GM12864 (cell line): ENCODE results near the gene CCNF.
A peak's percentile ranks its signal among the peaks of the same experiment; 100 is the strongest.

Experiments
- DNase-seq: peaks from one replicate; pipeline ENCODE4 v3.0.0-alpha.2; 2011; ENCODE audit warnings: low read depth
- H3K4me3 ChIP-seq: 2 replicates; pipeline ENCODE4 v1.5.1; 2011; ENCODE audit warnings: mild to moderate bottlenecking, low read depth, low read length, control low read depth
- CTCF ChIP-seq: IDR thresholded peaks from 2 replicates; pipeline ENCODE4 v1.5.1; 2011; ENCODE audit warnings: low read depth, mild to moderate bottlenecking, moderate library complexity, low read length, control low read depth, inconsistent platforms; ENCODE audit errors: missing control alignments

CCNF gene

GRCh38 chr16:2388875-2389433 lies 40.3 kb upstream of the CCNF start:
- TF ChIP-seq CTCF: no peak

GRCh38 chr16:2392025-2392424 lies 37.2 kb upstream of the CCNF start:
- no peak overlapping the region for H3K4me3 ChIP-seq
- no peak for DNase-seq
- TF ChIP-seq CTCF: no peak

More at GRCh38 chr16:2388875-2389433, 40.3 kb upstream of the CCNF start:
- H3K4me3 ChIP-seq: no peak overlapping the region
- no peak for DNase-seq

GRCh38 chr16:2398520-2398919 lies 30.7 kb upstream of the CCNF start:
- no peak for DNase-seq
- TF ChIP-seq CTCF: no peak
- H3K4me3 ChIP-seq: no peak overlapping the region

- no peak for DNase-seq
- H3K4me3 ChIP-seq: no peak overlapping the region
- no peak for TF ChIP-seq CTCF
These were observed 25.1 kb upstream of the CCNF start for GRCh38 chr16:2404099-2404498.

GRCh38 chr16:2415085-2415484 lies 14.2 kb upstream of the CCNF start:
- no peak overlapping the region for H3K4me3 ChIP-seq
- DNase-seq: no peak
- TF ChIP-seq CTCF: no peak

- no peak for DNase-seq
- no peak for TF ChIP-seq CTCF
- H3K4me3 ChIP-seq: no peak overlapping the region
These were observed 9.2 kb upstream of the CCNF start for GRCh38 chr16:2420035-2420434.

GRCh38 chr16:2422123-2422867 lies 7.0 kb upstream of the CCNF start:
- peak; percentile 7 for DNase-seq
- no peak overlapping the region for H3K4me3 ChIP-seq
- no peak for TF ChIP-seq CTCF
